ENCODE measurements around the gene ILDR2.

Gene ILDR2

GRCh38 chr1:166975361-166976129 lies at the start of gene ILDR2:
ILDR2 (minus strand) TSS chr1:166975540; CDS start chr1:166975268, 272 bp downstream.
- DNase-seq (ENCODE audit: low spot score) = no peak

- DNase-seq (ENCODE audit: low spot score) = no peak
Measured at GRCh38 chr1:167022384-167022783, 47.0 kb upstream of the ILDR2 start.

- DNase-seq (ENCODE audit: low spot score) = no peak
Measured at GRCh38 chr1:167016100-167016750, 40.9 kb upstream of the ILDR2 start.

GRCh38 chr1:167013108-167013929 lies 38.0 kb upstream of the ILDR2 start:
- DNase-seq (ENCODE audit: low spot score) = no peak

GRCh38 chr1:167012570-167012969 lies 37.2 kb upstream of the ILDR2 start:
- no peak for DNase-seq (ENCODE audit: low spot score)

GRCh38 chr1:167011560-167012191 lies 36.3 kb upstream of the ILDR2 start:
- DNase-seq (ENCODE audit: low spot score) = no peak

- no peak for DNase-seq (ENCODE audit: low spot score)
Measured at GRCh38 chr1:167003711-167004110, 28.4 kb upstream of the ILDR2 start.

GRCh38 chr1:167002354-167002753 lies 27.0 kb upstream of the ILDR2 start:
- DNase-seq (ENCODE audit: low spot score) = no peak

- DNase-seq (ENCODE audit: low spot score) = no peak
Measured at GRCh38 chr1:167000546-167000945, 25.2 kb upstream of the ILDR2 start.

- no peak for DNase-seq (ENCODE audit: low spot score)
Measured at GRCh38 chr1:166999500-167000055, 24.2 kb upstream of the ILDR2 start.

GRCh38 chr1:166999075-166999474 lies 23.7 kb upstream of the ILDR2 start:
- no peak for DNase-seq (ENCODE audit: low spot score)

- DNase-seq (ENCODE audit: low spot score) = no peak
Measured at GRCh38 chr1:166988974-166989515, 13.7 kb upstream of the ILDR2 start, which contains the start of gene MAEL. MAEL (plus strand) TSS chr1:166989280; CDS start chr1:166989353, 73 bp downstream.

- no peak for DNase-seq (ENCODE audit: low spot score)
Measured at GRCh38 chr1:166981589-166981988, 6.2 kb upstream of the ILDR2 start.

- DNase-seq (ENCODE audit: low spot score) = no peak
Measured at GRCh38 chr1:166980818-166981217, 5.5 kb upstream of the ILDR2 start.

GRCh38 chr1:166980383-166980782 lies 5.0 kb upstream of the ILDR2 start:
- no peak for DNase-seq (ENCODE audit: low spot score)

GRCh38 chr1:166978821-166979220 lies 3.5 kb upstream of the ILDR2 start:
- DNase-seq (ENCODE audit: low spot score) = no peak

GRCh38 chr1:166977951-166978350 lies 2.6 kb upstream of the ILDR2 start:
- no peak for DNase-seq (ENCODE audit: low spot score)

- no peak for DNase-seq (ENCODE audit: low spot score)
Measured at GRCh38 chr1:166974647-166975345, 544 bp downstream of the ILDR2 start.

GRCh38 chr1:166972826-166973225 lies 2.5 kb downstream of the ILDR2 start:
- DNase-seq (ENCODE audit: low spot score) = no peak

- DNase-seq (ENCODE audit: low spot score) = no peak
Measured at GRCh38 chr1:166972193-166972592, 3.1 kb downstream of the ILDR2 start.

- no peak for DNase-seq (ENCODE audit: low spot score)
Measured at GRCh38 chr1:166971252-166971651, 4.1 kb downstream of the ILDR2 start.
